Activated effector memory CD4-positive, alpha-beta T cell treated with Interleukin-2 at 50 U/mL for 16 hours (primary cell): Measurements from ENCODE around the gene ERVW-1.

ENCODE experiments used
- DNase-seq: peaks from one replicate; pipeline ENCODE4 v3.0.0-alpha.2; 2020

The ERVW-1 gene

GRCh38 chr7:92421676-92422435, 55.9 kb downstream of the ERVW-1 start:
- DNase-seq: no peak
